GM12878 (cell line): ENCODE data around the gene CHIC2. TPM values are rescaled to one million over a fixed set of nuclear protein-coding genes. Genes with fewer than 3 reads are reported as not detected.

Experiments used
- ATAC-seq: fragments of 200-7000 bp; cut with Tn5 transposase; 3 replicates; pipeline ENCODE4 v1.9.1; 2020; ENCODE audit warnings: mild to moderate bottlenecking, moderate library complexity
- BruUV-seq: library from RNA; stranded (reverse); fragments of 400-500 nt; replicated peaks from 2 replicates; lab custom pipeline; 2021; lab: Mats Ljungman, UMichigan
- CTCF ChIA-PET: fragments of 300-600 bp; sonication (Branson Sonifier 250); formaldehyde crosslinking; extraction: SDS; loops from one replicate; lab custom pipeline; 2021; ENCODE audit warnings: inconsistent platforms; lab: Yijun Ruan, JAX
- POLR2A ChIA-PET: fragments of 350-600 bp; formaldehyde crosslinking; extraction: SDS; loops from one replicate; lab custom pipeline; 2021; ENCODE audit warnings: inconsistent platforms; lab: Charles Lee
- RAD21 ChIA-PET: fragments of 300-600 bp; sonication (Branson Sonifier 250); formaldehyde crosslinking; loops from one replicate; lab custom pipeline; 2023; ENCODE audit warnings: antibody characterized with exemption; ENCODE audit not compliant: unreplicated experiment; lab: Charles Lee
- SMC1A ChIA-PET: fragments of 300-600 bp; sonication (Branson Sonifier 250); formaldehyde crosslinking; loops from one replicate; lab custom pipeline; 2023; ENCODE audit not compliant: unreplicated experiment, uncharacterized antibody; lab: Charles Lee
- DNase-seq: peaks from one replicate; pipeline ENCODE4 v3.0.0-alpha.2; 2011; ENCODE audit warnings: low read depth, low spot score
- FAIRE-seq: peaks from 3 replicates; lab custom pipeline; 2011; peaks lifted over from hg19 to GRCh38; lab: Jason Lieb, UNC
- H2AFZ ChIP-seq: 2 replicates; pipeline ENCODE4 v1.6.0; 2011; ENCODE audit warnings: low read depth, low read length, control low read depth; ENCODE audit not compliant: control insufficient read depth
- H3K27ac ChIP-seq: 2 replicates; pipeline ENCODE4 v1.5.1; 2011; ENCODE audit warnings: control low read depth; ENCODE audit not compliant: control insufficient read depth, insufficient read depth
- H3K27me3 ChIP-seq, 2 experiments: replicated peaks in 1 of 2; 2 replicates each; pipeline versions ENCODE4 v1.6.0 to v1.6.1; 2011; ENCODE audit warnings: low read length in 1 of 2; ENCODE audit not compliant: control insufficient read depth in 2 of 2, insufficient read depth in 2 of 2
- H3K36me3 ChIP-seq, 2 experiments: 2 replicates each; pipeline ENCODE4 v1.5.1; 2011; ENCODE audit warnings: low read length in 1 of 2; ENCODE audit not compliant: control insufficient read depth in 2 of 2, insufficient read depth in 2 of 2
- H3K4me1 ChIP-seq: 2 replicates; pipeline ENCODE4 v1.6.1; 2011; ENCODE audit warnings: mild to moderate bottlenecking, low read length, moderate library complexity, mixed read lengths; ENCODE audit not compliant: control insufficient read depth, insufficient read depth
- H3K4me2 ChIP-seq: 2 replicates; pipeline ENCODE4 v1.6.0; 2011; ENCODE audit warnings: control low read depth; ENCODE audit not compliant: control insufficient read depth, insufficient read depth
- H3K4me3 ChIP-seq: fragments of 200-600 bp; sonication (generic); 2 replicates; pipeline ENCODE4 v1.5.1; 2016
- H3K79me2 ChIP-seq: 2 replicates; pipeline ENCODE4 v1.6.0; 2011; ENCODE audit warnings: low read length; ENCODE audit not compliant: control insufficient read depth, insufficient read depth
- H3K9ac ChIP-seq: 2 replicates; pipeline ENCODE4 v1.8.0; 2011; ENCODE audit warnings: low read length, control low read depth, mixed read lengths; ENCODE audit not compliant: control insufficient read depth, insufficient read depth
- H3K9me3 ChIP-seq: replicated peaks from 3 replicates; pipeline ENCODE4 v1.5.1; 2011; ENCODE audit warnings: mild to moderate bottlenecking, low read length; ENCODE audit not compliant: control insufficient read depth, insufficient read depth
- H4K20me1 ChIP-seq: 2 replicates; pipeline ENCODE4 v1.6.0; 2011; ENCODE audit not compliant: control insufficient read depth, insufficient read depth
- ATF7 ChIP-seq: fragments of 450-650 bp; IDR thresholded peaks from 2 replicates; pipeline ENCODE4 v1.6.1; 2016; ENCODE audit warnings: low read depth, mild to moderate bottlenecking
- CHD1 ChIP-seq: IDR thresholded peaks from 2 replicates; pipeline ENCODE4 v1.6.1; 2012; ENCODE audit warnings: low read depth, low read length, improper control_type of control experiment
- ETV6 ChIP-seq, 2 experiments: fragments of 450-650 bp in 1 of 2; IDR thresholded peaks in 1 of 2; conservative IDR thresholded peaks in 1 of 2; 2 replicates each; pipeline ENCODE4 v1.6.1; 2014; ENCODE audit warnings: antibody characterized with exemption in 1 of 2, borderline replicate concordance in 1 of 2, low read depth in 1 of 2, mild to moderate bottlenecking in 1 of 2, moderate library complexity in 1 of 2
- GABPA ChIP-seq: IDR thresholded peaks from 2 replicates; pipeline ENCODE4 v1.6.1; 2014; ENCODE audit warnings: antibody characterized with exemption, low read depth, mild to moderate bottlenecking, inconsistent platforms
- HCFC1 ChIP-seq: fragments of 150-350 bp; IDR thresholded peaks from 2 replicates; pipeline ENCODE4 v1.6.1; 2014; ENCODE audit warnings: low read length
- MTA2 ChIP-seq: fragments of 450-650 bp; IDR thresholded peaks from 2 replicates; pipeline ENCODE4 v1.6.1; 2016; ENCODE audit warnings: low read depth, mild to moderate bottlenecking, moderate library complexity
- MXI1 ChIP-seq: fragments of 150-350 bp; IDR thresholded peaks from 2 replicates; pipeline ENCODE4 v1.6.1; 2011; ENCODE audit warnings: low read depth, mild to moderate bottlenecking, inconsistent platforms, low read length, improper control_type of control experiment
- NFXL1 ChIP-seq: fragments of 450-650 bp; IDR thresholded peaks from 2 replicates; pipeline ENCODE4 v1.6.1; 2017; ENCODE audit warnings: antibody characterized with exemption, mild to moderate bottlenecking, borderline replicate concordance
- NR2C2 ChIP-seq: IDR thresholded peaks from 2 replicates; pipeline ENCODE4 v1.6.1; 2011; ENCODE audit warnings: borderline replicate concordance, low read depth; ENCODE audit not compliant: control insufficient read depth, insufficient read length
- NRF1 ChIP-seq: conservative IDR thresholded peaks from 2 replicates; pipeline ENCODE4 v1.6.1; 2011; ENCODE audit warnings: mild to moderate bottlenecking, low read depth, low read length, improper control_type of control experiment
- RB1 ChIP-seq: fragments of 450-650 bp; formaldehyde crosslinking; IDR thresholded peaks from 2 replicates; pipeline ENCODE4 v1.6.1; 2017; ENCODE audit warnings: mild to moderate bottlenecking, borderline replicate concordance
- SIX5 ChIP-seq: IDR thresholded peaks from 2 replicates; pipeline ENCODE4 v1.6.1; 2011; ENCODE audit warnings: mild to moderate bottlenecking, low read depth, low read length, moderate library complexity; ENCODE audit not compliant: severe bottlenecking
- SUZ12 ChIP-seq: fragments of 200-600 bp; sonication (generic); IDR thresholded peaks from one replicate; pipeline ENCODE4 v1.6.1; 2018; ENCODE audit warnings: antibody characterized with exemption, mild to moderate bottlenecking; ENCODE audit not compliant: unreplicated experiment
- WGBS: methylation state at CpG from one replicate; pipeline ENCODE4 v1.1.6; 2016; ENCODE audit warnings: low lambda C conversion rate; ENCODE audit not compliant: insufficient replicate concordance, insufficient coverage; ENCODE audit errors: missing lambda C conversion rate; 5-methylcytosine and 5-hydroxymethylcytosine counted together
- in situ Hi-C: fragments of 300-500 bp; cut with MboI; formaldehyde crosslinking; loops from 9 replicates; pipeline ENCODE4 v1.14.3; 2018; ENCODE audit warnings: mixed read lengths
- intact Hi-C: fragments of 100-400 bp; cut with micrococcal nuclease; formaldehyde crosslinking; loops from one replicate; pipeline ENCODE4 v1.14.2; 2022; ENCODE audit not compliant: unreplicated experiment
- polyA plus RNA-seq, 11 experiments: library from polyadenylated mRNA; depleted of rRNA in 4 of 11; unstranded in 6 of 11; stranded (reverse) in 5 of 11; fragments of >200 nt; fragmentation: Nextera tagmentation in 4 of 11; fragmentation: Illumina TruSeq in 1 of 11; extraction: Ambion mirVana in 4 of 11; extraction: Trizol in 1 of 11; gene quantifications; 1 replicate in 1 of 11; 2 replicates in 10 of 11; pipeline versions ENCODE4 v1.2.1 to v1.2.3, GENCODE V29; 2011 to 2016; ENCODE audit warnings: inconsistent platforms in 2 of 11, missing spikeins in 2 of 11, low read depth in 1 of 11
- total RNA-seq, 4 experiments: library from RNA; depleted of rRNA in 3 of 4; stranded (reverse); fragments of >200 nt in 3 of 4; fragmentation: Illumina TruSeq in 1 of 4; extraction: Trizol in 1 of 4; gene quantifications; 2 replicates each; pipeline versions ENCODE4 v1.2.1 to v1.2.3, GENCODE V29; 2013 to 2021
- TF ChIP-seq, protein P1 (sequence below): IDR thresholded peaks from 2 replicates; pipeline ENCODE4 v1.6.1; 2012; ENCODE audit warnings: low read length, inconsistent platforms
- TF ChIP-seq, protein P2 (sequence below): fragments of 450-650 bp; IDR thresholded peaks from 2 replicates; pipeline ENCODE4 v1.6.1; 2017; ENCODE audit warnings: borderline replicate concordance

CHIC2 gene
- total and polyA plus RNA-seq, 10 of the 15 experiments (the other 5 are each of a cell fraction or from before 2014, with no cell fraction given) = 0.80 to 24.4 (median 12.2) TPM

DNA sequence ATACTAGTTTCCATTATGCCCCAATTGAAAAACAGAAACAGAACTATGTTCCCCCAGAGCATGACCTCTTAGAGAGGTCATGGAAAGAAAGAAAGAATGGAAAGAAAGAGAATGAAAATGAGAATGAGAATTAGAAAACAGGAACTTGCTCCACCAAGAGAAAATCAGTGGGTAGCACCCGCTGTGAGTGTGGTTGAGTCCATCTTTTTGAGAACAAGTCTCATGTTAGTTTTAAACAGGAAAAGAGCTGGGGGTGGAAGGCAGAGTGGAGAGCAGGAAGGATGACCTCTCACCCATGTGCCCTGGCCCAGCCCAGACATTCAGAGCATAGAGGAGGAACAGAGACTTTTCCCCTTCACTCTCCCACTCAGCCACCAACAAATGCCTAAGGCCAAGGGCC lies 40.5 kb upstream of the CHIC2 start:
- in situ Hi-C loops (no loop called here), intact Hi-C loops (no loop called here)
- no peak overlapping the region for H3K4me3 ChIP-seq
- no peaks in the 10 kb centered on the region for H4K20me1 ChIP-seq
- H3K36me3 ChIP-seq = no peaks in the 10 kb centered on the region
- ChIA-PET SMC1A (no interaction called here), RAD21 (no interaction called here), CTCF (no interaction called here), POLR2A (no interaction called here)
- peak; percentile 11; the same call in 2 of the 3 replicates for ATAC-seq
- no peak overlapping the region for H3K9ac ChIP-seq
- DNase-seq = no peak
- peaks cover 23 to 28% of the 10 kb centered on the region in 2 experiments for H3K27me3 ChIP-seq
- no peak overlapping the region for H3K27ac ChIP-seq
- WGBS = 5% methylated on average over 1 of the region's 1 CpG
- no peaks in the 10 kb centered on the region for H3K79me2 ChIP-seq
- TF ChIP-seq HCFC1 (no peak), NRF1 (no peak), SIX5 (no peak), ETV6 (conservative IDR thresholded peaks at IDR 0.05 in 1 of 2, IDR thresholded peaks at IDR 0.05 in 1 of 2; ENCODE audit: borderline replicate concordance in 1 of 2, low read depth in 1 of 2) (no peak), RB1 (no peak), CHD1 (no peak), GABPA (no peak), ATF7 (no peak), MTA2 (no peak), MXI1 (no peak), SUZ12 (no peak), NR2C2 (no peak), NFXL1 (no peak)
- TF ChIP-seq, protein P1, sequence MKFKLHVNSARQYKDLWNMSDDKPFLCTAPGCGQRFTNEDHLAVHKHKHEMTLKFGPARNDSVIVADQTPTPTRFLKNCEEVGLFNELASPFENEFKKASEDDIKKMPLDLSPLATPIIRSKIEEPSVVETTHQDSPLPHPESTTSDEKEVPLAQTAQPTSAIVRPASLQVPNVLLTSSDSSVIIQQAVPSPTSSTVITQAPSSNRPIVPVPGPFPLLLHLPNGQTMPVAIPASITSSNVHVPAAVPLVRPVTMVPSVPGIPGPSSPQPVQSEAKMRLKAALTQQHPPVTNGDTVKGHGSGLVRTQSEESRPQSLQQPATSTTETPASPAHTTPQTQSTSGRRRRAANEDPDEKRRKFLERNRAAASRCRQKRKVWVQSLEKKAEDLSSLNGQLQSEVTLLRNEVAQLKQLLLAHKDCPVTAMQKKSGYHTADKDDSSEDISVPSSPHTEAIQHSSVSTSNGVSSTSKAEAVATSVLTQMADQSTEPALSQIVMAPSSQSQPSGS = no peak
- TF ChIP-seq, protein P2, sequence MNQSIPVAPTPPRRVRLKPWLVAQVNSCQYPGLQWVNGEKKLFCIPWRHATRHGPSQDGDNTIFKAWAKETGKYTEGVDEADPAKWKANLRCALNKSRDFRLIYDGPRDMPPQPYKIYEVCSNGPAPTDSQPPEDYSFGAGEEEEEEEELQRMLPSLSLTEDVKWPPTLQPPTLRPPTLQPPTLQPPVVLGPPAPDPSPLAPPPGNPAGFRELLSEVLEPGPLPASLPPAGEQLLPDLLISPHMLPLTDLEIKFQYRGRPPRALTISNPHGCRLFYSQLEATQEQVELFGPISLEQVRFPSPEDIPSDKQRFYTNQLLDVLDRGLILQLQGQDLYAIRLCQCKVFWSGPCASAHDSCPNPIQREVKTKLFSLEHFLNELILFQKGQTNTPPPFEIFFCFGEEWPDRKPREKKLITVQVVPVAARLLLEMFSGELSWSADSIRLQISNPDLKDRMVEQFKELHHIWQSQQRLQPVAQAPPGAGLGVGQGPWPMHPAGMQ = no peak
- no peak overlapping the region for H2AFZ ChIP-seq
- FAIRE-seq = no peak
- no peaks in the 10 kb centered on the region for H3K9me3 ChIP-seq
- BruUV-seq = no TSS peak
- peaks cover 26% of the 10 kb centered on the region for H3K4me1 ChIP-seq
- peak overlapping the region; percentile 33; the same call in 1 of the 2 replicates for H3K4me2 ChIP-seq
